Measurements from ENCODE around the gene PITX2.

Gene PITX2

GRCh38 chr4:110622841-110623717 is at the start of gene PITX2:
TSS of gene PITX2 (minus strand) at chr4:110623077. CDS start at chr4:110622460, 617 bp downstream.
- peak; percentile 72 to 78 for DNase-seq

DNA sequence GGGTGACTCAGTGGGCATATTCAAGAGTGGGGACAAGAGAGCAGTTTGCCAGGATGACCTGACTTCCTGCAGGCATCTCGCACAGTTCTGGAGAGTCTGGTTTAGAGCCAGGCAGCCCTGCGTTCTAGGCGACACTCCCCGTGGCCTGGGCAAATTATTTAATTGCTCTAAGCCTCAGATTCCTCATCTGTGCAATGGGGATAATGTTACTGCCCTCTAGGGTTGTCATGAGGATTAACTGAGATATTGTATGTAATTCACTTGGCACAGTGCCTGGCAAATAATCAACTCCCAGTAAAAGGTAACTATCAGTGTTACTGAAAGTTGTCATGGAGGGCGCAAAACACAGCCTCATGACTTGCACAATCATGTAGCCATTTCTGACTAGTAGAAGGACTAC is 48.8 kb upstream of the PITX2 start:
- DNase-seq: no peak

DNA sequence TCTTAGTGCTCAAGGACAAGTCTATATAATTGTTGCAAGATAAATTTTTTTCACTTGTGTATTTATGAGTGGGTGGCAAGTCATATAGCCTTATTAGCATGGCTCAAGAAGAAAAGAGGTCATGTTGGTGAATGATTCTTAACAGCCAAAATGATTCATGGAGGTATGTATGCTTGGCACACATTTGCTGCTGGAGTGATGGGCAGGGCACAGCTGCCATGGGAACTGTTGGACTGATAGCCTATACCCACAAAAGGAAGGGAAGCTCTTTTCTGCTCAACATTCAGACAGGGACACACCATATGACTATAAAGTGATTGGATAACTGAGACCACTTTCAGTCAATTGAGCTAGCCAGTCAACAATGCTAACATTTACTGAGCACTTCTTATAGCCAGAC is 46.8 kb upstream of the PITX2 start:
- DNase-seq: no peak

DNA sequence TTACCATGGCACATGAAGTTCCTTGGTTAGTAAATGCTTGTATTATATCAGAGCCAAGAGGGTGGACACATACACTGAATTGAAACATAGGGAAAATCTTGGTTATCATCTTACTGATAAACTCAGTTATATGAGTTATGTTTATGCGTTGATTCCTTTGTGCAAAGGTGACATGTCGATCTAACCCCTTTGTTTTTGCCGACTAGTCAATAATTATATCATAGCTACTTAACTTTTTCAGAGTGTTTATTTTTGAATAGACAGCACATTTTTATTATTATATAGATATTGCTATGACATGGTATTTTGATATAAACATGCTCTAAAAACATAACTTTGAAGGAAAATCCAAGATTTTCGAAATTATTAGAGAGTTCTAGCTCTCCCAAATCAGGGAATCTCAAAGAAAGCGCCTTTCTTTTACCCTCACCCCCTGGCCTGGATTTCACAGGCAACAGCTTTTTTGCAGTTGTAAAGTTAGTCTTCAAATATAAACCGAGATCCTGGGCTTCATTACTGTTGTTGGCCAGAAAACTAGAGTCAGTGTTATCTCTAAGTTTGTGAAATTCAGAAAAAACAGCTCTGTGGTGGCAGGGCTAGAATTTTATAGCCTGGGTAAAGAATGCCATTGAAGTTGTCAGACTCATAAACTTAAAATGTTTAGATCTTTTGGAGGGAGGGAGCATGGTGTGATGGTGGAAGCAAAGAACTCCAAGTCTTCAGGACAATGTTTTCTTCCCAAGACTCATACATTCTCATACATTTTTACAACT is 45.8 kb upstream of the PITX2 start:
- no peak for DNase-seq

DNA sequence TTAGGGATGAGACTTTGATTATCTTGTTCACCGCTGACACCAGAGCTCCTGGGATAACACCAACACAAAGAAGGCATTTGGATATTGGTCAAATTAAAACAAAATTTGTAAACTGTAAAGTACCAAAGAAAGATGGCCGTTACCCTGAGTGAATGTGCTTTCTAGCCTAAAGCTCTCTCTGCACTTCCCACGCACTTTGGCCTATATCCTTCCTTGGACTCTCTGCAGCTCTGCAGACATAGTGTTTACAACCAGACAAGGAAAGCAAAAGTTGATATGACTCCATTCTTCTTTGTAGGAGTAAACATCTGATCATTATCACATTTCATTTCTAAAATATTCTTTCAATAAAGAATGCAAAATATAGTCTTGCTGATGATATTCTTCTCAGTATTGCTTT is 44.8 kb upstream of the PITX2 start:
- no peak for DNase-seq

GRCh38 chr4:110666030-110666429 is 43.2 kb upstream of the PITX2 start:
- no peak for DNase-seq

DNA sequence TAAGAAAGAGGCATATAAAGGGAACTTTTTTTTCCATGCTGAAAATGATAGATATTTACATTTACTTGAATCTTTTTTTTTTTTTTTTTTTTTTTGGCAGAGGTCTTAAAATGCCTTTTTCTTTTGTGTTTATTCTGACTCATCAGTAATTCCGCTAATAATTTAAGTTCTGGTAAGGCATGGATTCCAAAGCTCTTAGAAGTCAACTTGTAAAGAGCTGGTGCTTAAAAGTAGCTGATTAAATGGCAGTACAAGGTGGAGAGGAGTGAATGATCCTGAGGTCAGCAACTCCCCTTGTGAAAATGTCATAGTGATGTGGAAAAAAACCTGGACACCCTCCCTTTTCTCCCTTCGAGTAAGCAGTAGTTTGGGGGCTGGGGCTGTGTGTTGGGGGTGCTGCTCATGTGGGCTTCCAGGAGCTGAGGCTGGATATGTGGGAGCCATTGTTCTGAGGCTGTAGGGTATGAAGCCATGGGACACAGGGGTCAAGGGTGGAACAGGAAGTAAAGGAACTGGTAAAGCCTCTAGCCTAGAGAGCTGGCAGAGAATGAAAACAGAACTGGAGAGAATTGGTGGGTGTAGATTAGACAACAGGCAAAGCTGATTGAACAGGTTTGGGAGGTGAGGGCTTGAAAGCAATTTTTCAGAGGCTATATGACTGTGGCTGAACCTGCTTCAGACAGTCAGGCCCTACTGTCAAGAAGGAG is 41.0 kb upstream of the PITX2 start:
- DNase-seq: no peak

- no peak for DNase-seq
These were observed 40.3 kb upstream of the PITX2 start for GRCh38 chr4:110663206-110663605.

- no peak for DNase-seq
These were observed 37.9 kb upstream of the PITX2 start for GRCh38 chr4:110660755-110661154.

DNA sequence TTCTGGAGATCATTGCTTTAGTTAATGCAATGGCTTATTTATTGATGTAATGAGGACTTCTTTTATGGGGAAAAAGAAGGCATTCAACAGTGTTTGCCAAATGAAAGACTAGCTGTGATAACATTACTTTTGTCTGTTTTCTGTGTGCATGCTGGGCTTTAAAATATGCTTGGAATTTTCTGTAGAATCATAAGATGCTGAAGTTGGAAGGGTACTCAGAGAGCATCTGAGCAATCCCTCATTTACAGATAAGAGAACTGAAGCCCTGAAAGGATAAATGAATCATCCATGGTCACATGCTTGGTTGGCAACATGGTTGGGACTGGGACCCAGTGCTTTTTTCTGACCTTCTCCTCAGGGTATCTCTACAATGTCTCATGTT is 31.4 kb upstream of the PITX2 start:
- no peak for DNase-seq

GRCh38 chr4:110653321-110654253 is 30.7 kb upstream of the PITX2 start:
- DNase-seq: no peak

DNA sequence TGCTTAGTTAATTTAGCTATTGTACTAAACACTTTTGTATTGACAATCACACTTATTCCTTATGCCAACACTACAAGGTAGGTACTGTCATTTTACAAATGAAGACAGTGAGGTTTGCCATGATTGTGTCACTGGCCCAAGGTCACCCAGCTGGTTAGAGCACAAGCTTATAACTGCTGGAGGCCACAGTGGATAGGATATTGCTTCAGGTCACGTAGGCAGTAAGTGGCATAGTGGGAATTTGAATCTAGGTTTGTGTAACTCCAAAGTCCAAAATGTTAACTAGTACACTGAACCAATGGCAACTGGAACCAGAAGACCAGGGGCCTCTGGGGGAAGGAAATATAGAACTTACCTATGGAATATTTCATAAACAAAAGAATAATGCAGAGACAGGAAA is 21.1 kb upstream of the PITX2 start:
- no peak for DNase-seq

GRCh38 chr4:110643096-110643495 is 20.2 kb upstream of the PITX2 start:
- DNase-seq: no peak

GRCh38 chr4:110641218-110641617 is 18.3 kb upstream of the PITX2 start:
- no peak for DNase-seq

DNA sequence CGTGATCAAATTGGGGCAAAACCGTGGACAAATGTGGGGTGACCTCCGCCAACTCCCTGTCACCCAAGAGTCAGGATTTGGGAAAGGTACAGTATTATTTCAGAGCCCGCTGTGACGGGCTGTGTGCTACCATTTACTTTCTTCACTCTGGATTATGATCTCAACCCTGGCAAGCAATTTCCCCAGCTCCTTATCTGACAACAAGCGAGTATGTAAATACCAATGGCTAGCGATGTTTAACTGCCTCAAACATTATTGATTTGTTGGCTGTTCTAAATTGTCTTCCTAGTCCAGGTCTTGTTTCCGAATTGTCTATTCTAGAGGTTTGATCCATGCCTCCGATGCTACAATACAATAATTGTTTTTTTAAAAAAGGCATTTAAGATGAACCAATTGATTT is 17.7 kb upstream of the PITX2 start:
- DNase-seq: no peak

DNA sequence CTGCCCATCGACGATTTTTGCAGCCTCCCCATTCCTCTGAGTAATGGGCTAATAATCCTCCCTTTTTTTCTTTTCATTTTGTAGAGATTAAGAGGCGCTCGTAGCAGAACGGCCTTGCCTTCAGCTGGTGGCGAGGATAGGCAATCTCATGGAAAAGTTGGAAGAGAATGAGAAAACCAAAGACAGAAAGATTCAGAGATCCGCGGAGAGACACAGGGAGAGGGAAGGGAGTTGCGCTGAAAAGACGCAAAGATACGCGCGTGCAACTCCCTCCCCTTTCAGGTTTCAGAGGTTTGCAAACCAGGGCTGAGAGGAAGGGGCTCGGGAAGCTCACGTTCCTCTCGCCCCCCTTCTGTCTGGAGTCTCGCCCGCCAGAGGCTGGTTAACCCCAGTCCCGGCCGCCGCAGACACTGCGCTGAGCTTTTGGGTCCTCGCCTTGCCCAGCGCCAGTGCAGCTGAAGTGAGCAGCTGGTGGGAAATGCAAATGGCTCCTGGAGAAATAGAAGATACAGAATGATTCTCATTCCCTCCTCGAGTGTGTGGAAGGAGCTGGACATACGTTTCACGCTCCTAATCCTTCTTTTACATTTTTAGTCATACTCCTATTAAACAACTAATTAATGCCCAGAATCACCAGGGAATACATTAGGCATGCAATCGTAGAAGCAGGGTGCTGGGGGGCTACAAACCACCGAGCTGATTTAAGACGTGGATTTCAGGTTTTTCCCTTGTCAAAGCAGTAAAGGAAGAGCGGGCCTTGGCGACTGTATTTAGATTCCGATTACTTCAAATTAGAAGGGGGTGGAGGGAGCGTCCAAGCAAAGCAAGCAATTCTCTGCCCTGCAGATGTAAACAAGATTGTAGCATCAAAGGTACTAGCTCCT is 16.6 kb upstream of the PITX2 start:
- DNase-seq: no peak

- DNase-seq: no peak
These were observed 15.3 kb upstream of the PITX2 start for GRCh38 chr4:110638089-110638746.

DNA sequence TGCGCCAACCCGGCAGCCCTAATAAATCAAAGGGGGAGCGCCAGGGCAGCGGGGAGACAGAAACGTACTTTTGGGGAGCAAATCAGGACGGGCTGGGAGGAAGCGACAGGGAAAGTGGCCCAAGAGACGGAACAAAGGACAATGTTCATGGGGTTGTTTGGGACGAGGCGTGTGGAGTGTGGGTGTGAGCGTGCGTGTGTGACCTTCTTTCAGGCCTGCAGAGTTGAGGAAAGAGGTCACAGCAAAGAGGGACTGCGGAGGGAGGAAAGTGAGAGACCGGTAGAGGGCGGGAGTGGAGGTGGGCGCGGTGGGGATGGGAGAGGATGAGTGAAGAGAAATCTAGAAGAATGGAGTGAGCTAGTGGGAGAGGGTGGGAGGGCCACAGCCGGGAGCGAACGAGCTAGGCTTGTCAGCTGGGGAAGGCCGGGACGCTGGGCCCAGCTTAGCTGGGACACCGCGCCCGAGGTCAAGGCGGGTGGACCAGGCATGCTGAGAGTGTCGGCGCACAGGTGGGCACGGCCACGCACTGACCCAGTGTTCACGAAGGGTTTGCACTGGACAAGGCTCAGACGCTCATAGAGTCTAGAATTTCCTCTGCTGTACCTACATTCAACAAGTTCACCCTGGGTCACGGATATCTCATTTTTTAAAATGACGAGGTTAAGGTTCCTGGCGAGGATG is 14.7 kb upstream of the PITX2 start:
- no peak for DNase-seq

- no peak for DNase-seq
These were observed 14.0 kb upstream of the PITX2 start for GRCh38 chr4:110636680-110637407.

Data from activated T-cell treated with anti-CD3 and anti-CD28 coated beads, Interleukin-2, amount 50 U/mL, for 48 hours (primary cell).